ENCODE results near the gene DIRAS1. TPM values are rescaled to one million over a fixed set of nuclear protein-coding genes. Genes with fewer than 3 reads are reported as not detected.
A peak's percentile ranks its signal among the peaks of the same experiment; 100 is the strongest.
"Not testable (repeated sequence)": the region's sequence is repeated elsewhere in the genome, so short reads cannot be mapped to it uniquely, and the experiment has no call there.

DIRAS1 gene
- polyA plus RNA-seq, 1 donor from 2014 or later, result 0.64 TPM

DNA sequence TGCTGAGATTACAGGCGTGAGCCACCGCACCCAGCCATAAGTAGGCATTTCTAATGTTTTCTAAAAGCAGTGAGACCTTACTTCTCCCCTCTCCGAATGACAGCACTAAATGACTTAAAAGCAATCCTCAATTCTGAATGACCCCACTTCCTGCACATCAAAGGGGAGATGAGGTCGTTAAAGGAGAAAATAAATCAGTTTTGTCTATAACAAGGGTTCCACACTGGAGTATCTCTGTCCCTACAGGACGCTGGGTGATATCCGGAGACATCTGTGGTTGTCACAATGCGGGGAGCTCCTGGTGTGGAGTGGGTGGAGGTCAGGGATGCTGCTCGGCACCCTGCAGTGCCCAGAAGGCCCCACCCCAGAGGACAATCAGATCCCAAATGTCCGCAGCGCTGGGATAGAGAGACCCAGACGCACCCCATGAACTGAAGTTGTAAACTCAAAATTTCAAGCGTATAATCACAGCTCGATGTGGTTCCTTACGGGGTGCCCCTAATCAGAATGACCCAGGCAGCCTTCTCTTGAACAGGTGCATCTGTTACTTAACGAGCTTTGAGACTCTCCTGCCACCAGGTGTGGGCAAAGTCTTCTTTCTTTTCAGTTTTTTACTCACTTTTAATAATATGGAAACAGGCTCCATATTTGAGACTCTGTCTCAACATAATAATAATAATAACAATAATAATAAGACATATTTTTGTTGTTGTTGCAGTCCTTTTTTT, 21.6 kb downstream of the DIRAS1 start:
- Mint-ChIP-seq H3K27me3 (no peaks in the 10 kb centered on the region), H3K27ac (peak overlapping the region; percentile 76 to 99 (median 88)), H3K9me3 (no peaks in the 10 kb centered on the region), H3K4me1 (peaks cover 41 to 49% (median 45%) of the 10 kb centered on the region in 3 donors), H3K36me3 (peaks cover 10% of the 10 kb centered on the region), H3K4me3 (peak overlapping the region; percentile 83 to 97 (median 90))

DNA sequence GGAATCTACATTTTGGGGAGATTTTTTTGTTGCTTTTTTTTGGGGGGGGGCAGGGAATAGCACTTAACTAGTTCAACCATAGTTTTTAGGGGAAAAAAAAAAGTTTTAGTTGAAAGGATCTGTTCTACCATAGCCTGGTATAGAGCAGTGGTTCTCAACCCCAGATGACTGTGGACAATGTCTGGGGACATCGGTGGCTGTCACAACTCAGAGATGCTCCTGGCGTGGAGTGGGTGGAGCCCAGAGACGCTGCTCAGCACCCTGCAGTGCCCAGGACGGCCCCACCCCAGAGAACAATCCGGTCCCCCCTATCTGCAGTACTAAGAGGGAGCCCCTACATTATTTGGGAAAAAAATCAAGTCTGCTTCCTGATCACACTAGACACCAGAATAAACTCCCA, 27.0 kb downstream of the DIRAS1 start:
- H3K36me3 Mint-ChIP-seq, result peaks cover 7% of the 10 kb centered on the region
- peaks cover 30 to 52% (median 52%) of the 10 kb centered on the region in 3 donors for H3K4me1 Mint-ChIP-seq
- peak overlapping the region; percentile 75 to 88 (median 80) for H3K4me3 Mint-ChIP-seq
- H3K9me3 Mint-ChIP-seq, result no peaks in the 10 kb centered on the region
- H3K27ac Mint-ChIP-seq, result peak overlapping the region; percentile 76 to 97 (median 88)
- no peaks in the 10 kb centered on the region for H3K27me3 Mint-ChIP-seq

DNA sequence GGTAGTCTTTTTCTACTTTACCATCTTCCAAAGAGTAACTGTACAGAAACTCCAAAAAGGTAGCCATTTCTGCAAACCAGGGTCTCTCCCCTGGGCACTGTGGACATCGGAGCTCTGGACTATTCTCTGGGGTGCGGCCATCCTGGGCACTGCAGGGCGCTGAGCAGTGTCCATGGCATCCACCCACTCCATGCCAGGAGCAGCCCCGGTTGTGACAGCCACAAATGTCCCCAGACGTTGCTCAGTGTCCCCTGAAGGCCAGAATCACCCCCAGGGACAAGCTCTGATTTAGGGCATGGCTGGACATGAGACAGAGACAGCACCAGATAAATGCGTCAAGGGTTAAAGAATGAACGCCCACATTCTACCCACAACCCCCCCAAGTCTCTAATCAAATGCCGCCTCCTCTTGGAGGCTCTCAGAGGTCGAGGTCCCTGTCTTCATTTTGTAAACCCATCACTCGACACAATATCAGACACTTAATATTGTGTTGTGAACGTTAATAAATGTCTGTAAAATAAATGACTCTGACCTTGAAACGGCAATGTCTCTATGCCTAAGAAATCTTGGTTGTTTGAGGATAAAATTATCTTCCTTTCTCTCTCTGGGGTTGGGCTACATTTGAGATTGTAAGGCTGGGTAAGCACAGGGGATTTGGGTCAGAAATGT, 27.5 kb downstream of the DIRAS1 start:
- no peaks in the 10 kb centered on the region for H3K9me3 Mint-ChIP-seq
- H3K36me3 Mint-ChIP-seq, result peaks cover 7% of the 10 kb centered on the region
- peak overlapping the region; percentile 76 to 97 (median 88) for H3K27ac Mint-ChIP-seq
- H3K4me1 Mint-ChIP-seq, result peaks cover 27 to 49% (median 49%) of the 10 kb centered on the region in 3 donors
- H3K27me3 Mint-ChIP-seq, result no peaks in the 10 kb centered on the region
- H3K4me3 Mint-ChIP-seq, result peak overlapping the region; percentile 75 to 88 (median 80)

DNA sequence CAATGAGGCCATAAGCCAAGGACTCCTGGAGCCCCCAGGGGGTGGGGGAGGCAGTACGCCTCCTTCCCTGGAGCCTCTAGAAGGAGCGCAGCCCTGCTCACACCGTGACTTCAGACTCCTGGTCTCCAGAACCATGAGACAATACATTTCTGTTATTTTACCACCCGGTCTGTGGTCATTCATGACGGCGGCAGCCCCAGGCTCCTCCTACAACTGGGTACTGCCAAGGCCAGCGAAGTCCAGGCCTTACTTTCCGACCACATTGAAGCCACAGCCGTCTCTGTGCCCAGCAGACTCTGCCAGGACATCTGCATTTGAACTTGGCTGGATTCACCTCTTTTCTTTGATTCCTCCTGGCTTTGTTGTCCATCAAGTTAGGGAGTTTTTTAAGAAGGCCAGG, 29.2 kb downstream of the DIRAS1 start:
- Mint-ChIP-seq H3K36me3 (peaks cover 6% of the 10 kb centered on the region), H3K4me1 (peaks cover 28 to 43% (median 42%) of the 10 kb centered on the region in 3 donors), H3K27ac (peak overlapping the region in 2 of 3 donors; percentile 69 to 88)

DNA sequence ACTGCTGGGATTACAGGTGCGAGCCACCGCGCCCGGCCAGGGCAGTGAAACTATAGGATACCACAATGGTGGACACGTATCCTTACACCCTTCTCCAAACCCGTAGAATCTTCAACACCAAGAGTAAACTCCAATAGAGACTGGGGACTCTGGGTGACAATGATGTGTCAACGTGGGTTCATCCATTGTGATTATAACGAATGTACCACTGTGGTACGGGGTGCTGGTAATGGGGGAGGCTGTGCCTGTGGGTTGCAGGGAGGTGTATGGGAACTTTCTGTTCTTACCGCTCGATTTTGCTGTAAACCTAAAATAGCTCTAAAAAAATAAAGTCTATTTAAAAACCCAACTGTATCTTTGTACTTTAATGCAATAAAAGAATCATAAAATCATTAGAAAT, 30.3 kb downstream of the DIRAS1 start:
- Mint-ChIP-seq H3K27ac (peak overlapping the region; percentile 35 to 92 (median 59)), H3K9me3 (peaks cover 0 to 2% (median 0%) of the 10 kb centered on the region in 3 donors), H3K27me3 (no peaks in the 10 kb centered on the region), H3K4me3 (peak overlapping the region in 2 of 4 donors; percentile 27 to 60), H3K4me1 (peaks cover 25 to 39% (median 35%) of the 10 kb centered on the region in 3 donors), H3K36me3 (peaks cover 3% of the 10 kb centered on the region)

More for the DNA sequence above, 29.2 kb downstream of the DIRAS1 start:
- H3K9me3 Mint-ChIP-seq, result no peaks in the 10 kb centered on the region
- H3K27me3 Mint-ChIP-seq, result no peaks in the 10 kb centered on the region
- peak overlapping the region in 1 of 4 donors; percentile 33 for H3K4me3 Mint-ChIP-seq

DNA sequence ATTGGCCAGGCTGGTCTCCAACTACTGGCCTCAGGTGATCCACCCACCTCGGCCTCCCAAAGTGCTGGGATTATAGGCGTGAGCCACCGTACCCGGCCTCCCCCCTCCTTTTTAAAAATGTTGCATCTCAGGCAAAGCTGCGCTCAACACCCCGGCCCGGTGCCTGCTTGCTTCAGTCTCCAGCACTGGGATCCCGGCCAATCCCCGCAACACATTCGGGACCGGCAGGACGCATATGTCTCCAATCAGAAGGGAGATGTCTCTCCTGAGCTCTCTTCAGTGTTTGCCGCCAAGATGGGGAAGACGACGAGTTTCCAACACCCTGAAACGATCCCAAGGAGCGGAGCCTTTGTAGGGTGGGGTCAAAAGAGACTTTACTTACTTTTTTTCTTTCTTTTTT, 34.8 kb downstream of the DIRAS1 start:
- H3K4me1 Mint-ChIP-seq, result peaks cover 9 to 22% (median 20%) of the 10 kb centered on the region in 3 donors
- H3K27me3 Mint-ChIP-seq, result no peaks in the 10 kb centered on the region
- peaks cover 3% of the 10 kb centered on the region for H3K36me3 Mint-ChIP-seq
- peak overlapping the region; percentile 73 to 88 (median 78) for H3K27ac Mint-ChIP-seq
- H3K4me3 Mint-ChIP-seq, result peak overlapping the region in 2 of 4 donors; percentile 28 to 33
- peaks cover 0 to 5% (median 3%) of the 10 kb centered on the region in 3 donors for H3K9me3 Mint-ChIP-seq

DNA sequence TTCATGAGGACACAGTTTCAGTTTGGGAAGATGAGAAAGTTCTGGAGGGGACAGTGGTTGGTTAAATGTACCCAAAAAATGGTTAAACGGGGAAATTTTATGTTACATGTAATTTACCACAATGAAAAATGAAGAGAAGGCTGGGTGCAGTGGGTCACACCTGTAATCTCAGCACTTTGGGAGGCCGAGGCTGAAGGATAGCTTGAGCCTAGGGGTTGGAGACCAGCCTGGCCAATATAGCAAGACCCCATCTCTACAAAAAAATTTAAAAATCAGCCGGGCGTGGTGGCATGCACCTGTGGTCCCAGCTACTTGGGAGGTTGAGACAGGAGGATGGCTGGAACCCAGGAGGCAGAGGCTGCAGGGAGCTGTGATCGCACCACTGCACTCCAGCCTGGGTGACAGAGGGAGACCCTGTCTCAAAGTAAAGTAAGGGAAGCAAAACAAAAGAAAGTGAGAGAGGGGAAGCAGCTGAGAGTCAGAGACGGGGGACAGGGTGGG, 35.9 kb downstream of the DIRAS1 start:
- Mint-ChIP-seq H3K27ac (peak overlapping the region; percentile 71 to 86 (median 78)), H3K9me3 (peaks cover 0 to 7% (median 4%) of the 10 kb centered on the region in 3 donors), H3K27me3 (no peaks in the 10 kb centered on the region), H3K4me1 (peaks cover 15 to 29% (median 20%) of the 10 kb centered on the region in 3 donors), H3K4me3 (peak overlapping the region in 2 of 4 donors; percentile 55 to 82), H3K36me3 (peaks cover 5% of the 10 kb centered on the region)

DNA sequence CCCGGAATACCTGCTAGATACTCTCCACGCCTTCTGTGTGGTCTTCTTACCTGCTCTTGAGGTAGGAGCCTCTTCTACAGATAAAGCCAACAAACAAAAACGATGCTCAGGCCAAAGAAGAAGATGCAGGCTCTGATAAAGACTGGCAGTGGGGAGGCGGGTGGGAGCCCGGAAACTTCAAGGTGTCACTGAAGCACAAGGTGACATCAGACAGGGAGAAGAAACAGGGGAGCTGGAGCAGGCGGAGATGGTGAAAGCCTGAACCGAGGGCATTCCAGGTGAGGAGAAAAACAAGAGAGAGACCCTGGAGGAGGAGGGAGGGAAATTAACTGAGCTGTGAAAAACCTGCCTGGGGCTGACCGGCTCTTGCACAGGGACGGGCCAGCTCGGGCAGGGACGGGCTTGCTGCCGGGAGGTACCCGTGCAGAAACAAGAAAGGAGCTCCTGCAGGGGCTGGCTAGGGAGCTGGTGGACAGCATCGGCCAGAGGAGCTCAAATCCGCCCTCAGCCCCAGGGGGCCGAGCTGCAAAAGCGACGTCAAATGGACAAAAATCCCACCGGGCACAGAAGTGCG, 37.7 kb downstream of the DIRAS1 start:
- Mint-ChIP-seq H3K9me3 (peaks cover 0 to 10% (median 4%) of the 10 kb centered on the region in 3 donors), H3K27me3 (no peaks in the 10 kb centered on the region), H3K36me3 (peaks cover 8% of the 10 kb centered on the region), H3K4me1 (peaks cover 19 to 34% (median 28%) of the 10 kb centered on the region in 3 donors), H3K4me3 (peak overlapping the region in 3 of 4 donors; percentile 18 to 61 (median 34)), H3K27ac (peak overlapping the region; percentile 85 to 100 (median 98))

DNA sequence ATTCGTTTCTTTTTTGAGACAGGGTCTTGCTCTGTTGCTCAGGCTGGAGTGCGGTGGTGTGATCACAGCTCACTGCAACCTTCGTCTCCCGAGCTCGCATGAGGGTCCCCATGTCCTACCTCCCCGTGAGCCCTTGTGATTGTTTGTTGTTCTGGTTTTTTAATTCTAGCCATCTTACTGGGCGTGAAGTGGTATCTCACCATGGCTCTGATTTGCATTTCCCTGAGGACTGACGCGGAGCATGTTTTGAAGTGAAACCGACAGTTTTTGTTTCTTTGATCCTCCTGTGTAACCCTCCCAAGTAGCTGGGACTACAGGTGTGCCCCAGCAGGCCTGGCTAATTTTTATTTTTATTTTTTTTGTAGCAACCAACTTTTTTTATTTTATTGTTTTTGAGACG, 40.4 kb downstream of the DIRAS1 start:
- Mint-ChIP-seq H3K4me1 (peaks cover 22 to 48% (median 43%) of the 10 kb centered on the region in 3 donors), H3K27ac (peak overlapping the region; percentile 93 to 100 (median 100)), H3K4me3 (peak overlapping the region; percentile 72 to 87 (median 80)), H3K9me3 (peaks cover 0 to 12% (median 4%) of the 10 kb centered on the region in 3 donors), H3K36me3 (peaks cover 9% of the 10 kb centered on the region), H3K27me3 (no peaks in the 10 kb centered on the region)

DNA sequence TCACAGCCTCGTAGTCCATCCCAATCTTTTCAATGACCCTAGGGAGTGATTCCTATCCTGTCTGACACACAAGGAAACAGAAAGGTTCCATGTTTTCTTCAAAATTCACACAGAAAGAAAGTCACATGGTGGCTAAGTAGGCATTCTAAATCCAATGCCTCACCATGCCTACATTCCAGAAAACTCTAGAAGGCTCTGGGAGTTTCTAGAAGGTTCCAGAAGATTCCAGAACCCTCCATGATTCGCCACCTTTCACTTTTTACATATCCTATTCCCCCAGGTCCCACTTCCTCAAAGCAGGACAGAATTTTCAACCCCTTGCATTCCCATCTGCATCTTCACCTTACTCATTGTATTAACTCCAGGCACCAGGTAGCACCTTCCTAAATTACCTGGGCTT, 41.7 kb downstream of the DIRAS1 start:
- H3K4me1 Mint-ChIP-seq, result peaks cover 34 to 55% (median 51%) of the 10 kb centered on the region in 3 donors
- H3K9me3 Mint-ChIP-seq, result peaks cover 0 to 12% (median 4%) of the 10 kb centered on the region in 3 donors
- peaks cover 16% of the 10 kb centered on the region for H3K36me3 Mint-ChIP-seq
- no peaks in the 10 kb centered on the region for H3K27me3 Mint-ChIP-seq
- peak overlapping the region; percentile 5 to 84 (median 48) for H3K4me3 Mint-ChIP-seq
- H3K27ac Mint-ChIP-seq, result peak overlapping the region; percentile 93 to 100 (median 94)

DNA sequence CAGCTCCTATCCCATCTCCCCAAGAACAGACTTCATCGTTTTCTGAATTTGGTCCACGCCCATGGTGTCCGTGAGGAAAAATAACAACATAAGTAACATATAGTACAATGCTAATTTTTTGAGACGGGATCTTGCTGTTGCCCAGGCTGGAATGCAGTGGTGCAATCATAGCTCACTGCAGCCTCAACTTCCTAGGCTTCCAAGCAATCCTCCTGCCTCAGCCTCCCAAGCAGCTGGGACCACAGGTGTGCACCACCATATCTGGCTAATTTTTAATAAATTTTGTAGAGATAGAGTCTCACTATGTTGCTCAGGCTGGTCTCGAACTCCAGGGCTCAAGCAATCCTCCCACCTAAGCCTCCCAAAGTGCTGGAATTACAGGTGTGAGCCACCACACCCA, 42.2 kb downstream of the DIRAS1 start:
- H3K27me3 Mint-ChIP-seq, result not testable (repeated sequence)
- H3K4me1 Mint-ChIP-seq, result peaks cover 34 to 59% (median 51%) of the 10 kb centered on the region in 3 donors
- peaks cover 16% of the 10 kb centered on the region for H3K36me3 Mint-ChIP-seq
- H3K9me3 Mint-ChIP-seq, result peaks cover 0 to 12% (median 4%) of the 10 kb centered on the region in 3 donors
- peak overlapping the region; percentile 93 to 100 (median 94) for H3K27ac Mint-ChIP-seq
- peak overlapping the region in 3 of 4 donors; percentile 59 to 86 (median 83) for H3K4me3 Mint-ChIP-seq

DNA sequence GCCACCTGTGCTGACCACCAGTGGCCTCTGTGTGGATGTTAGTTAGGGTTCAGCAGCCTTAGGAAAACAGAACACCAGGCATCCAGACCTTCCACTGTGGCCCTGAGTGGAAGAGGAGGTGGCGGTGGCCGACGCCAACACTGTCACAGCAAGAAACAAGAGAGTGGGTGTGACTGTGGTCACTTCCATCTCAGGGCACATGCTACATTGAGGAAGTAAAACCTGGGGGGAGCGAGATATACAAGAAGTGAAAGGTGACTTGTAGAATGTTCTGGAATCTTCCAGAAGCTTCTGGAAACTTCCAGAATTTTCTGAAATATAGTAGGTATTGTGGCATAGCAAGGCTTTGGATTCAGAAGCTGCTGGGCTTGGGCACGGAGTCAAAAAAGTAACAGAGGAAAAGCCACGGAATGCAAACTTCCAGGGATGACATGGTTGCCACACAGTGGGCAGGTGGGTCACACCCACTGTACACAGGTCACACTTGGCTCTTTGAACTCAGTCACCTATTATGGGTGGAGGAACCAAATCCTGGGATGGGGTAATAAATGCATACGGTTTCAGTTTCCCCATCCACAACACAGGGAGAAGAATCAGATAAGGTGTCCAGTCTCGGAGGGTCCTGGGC, 43.0 kb downstream of the DIRAS1 start:
- H3K36me3 Mint-ChIP-seq, result peaks cover 16% of the 10 kb centered on the region
- H3K27ac Mint-ChIP-seq, result peak overlapping the region; percentile 93 to 100 (median 94)
- no peaks in the 10 kb centered on the region for H3K27me3 Mint-ChIP-seq
- peaks cover 34 to 56% (median 47%) of the 10 kb centered on the region in 3 donors for H3K4me1 Mint-ChIP-seq
- peaks cover 0 to 9% (median 4%) of the 10 kb centered on the region in 3 donors for H3K9me3 Mint-ChIP-seq
- H3K4me3 Mint-ChIP-seq, result peak overlapping the region; percentile 18 to 86 (median 70)

DNA sequence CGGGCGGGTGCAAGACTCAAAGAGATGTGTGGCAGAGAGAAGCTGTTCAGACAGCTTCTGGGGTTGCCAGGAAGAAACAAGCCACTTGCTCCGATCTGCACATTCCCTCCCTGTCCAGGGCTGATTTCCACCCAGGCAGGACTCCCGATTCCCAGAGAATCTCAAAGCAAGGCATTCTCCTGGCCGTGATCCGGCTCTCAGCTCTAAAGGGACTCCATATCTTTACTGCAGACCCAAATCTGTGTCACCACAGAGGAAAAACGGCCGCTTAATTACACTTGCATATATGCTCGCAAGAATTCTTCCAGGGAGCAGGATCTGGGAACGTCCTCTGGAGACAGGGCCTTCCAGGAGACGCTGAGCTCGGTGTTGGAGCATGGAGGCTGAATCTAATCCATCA, 44.3 kb downstream of the DIRAS1 start:
- peak overlapping the region in 2 of 4 donors; percentile 66 to 72 for H3K4me3 Mint-ChIP-seq
- H3K36me3 Mint-ChIP-seq, result peaks cover 16% of the 10 kb centered on the region
- peaks cover 34 to 50% (median 43%) of the 10 kb centered on the region in 3 donors for H3K4me1 Mint-ChIP-seq
- H3K27me3 Mint-ChIP-seq, result no peaks in the 10 kb centered on the region
- H3K27ac Mint-ChIP-seq, result peak overlapping the region; percentile 93 to 100 (median 94)
- H3K9me3 Mint-ChIP-seq, result peaks cover 0 to 9% (median 4%) of the 10 kb centered on the region in 3 donors

DNA sequence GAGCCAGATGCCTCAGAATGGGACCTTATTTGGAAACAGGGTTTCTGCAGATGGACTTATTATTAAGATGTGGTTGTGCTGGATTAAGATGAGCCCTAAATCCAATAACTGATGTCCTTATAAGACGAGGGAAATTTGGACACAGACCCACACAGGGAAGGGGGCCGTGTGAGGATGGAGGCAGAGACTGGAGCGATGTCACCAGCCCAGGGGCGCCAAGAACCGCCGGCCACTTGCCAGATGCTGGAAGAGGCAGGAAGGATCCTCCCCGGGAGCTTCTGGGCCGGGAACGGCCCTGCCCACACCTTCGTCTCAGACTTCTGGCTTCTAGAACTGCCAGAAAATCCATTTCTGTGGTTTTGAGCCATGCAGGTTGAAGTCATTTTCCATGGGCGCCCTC, 45.3 kb downstream of the DIRAS1 start:
- Mint-ChIP-seq H3K9me3 (peaks cover 0 to 7% (median 0%) of the 10 kb centered on the region in 3 donors), H3K36me3 (peaks cover 16% of the 10 kb centered on the region), H3K27me3 (no peaks in the 10 kb centered on the region), H3K27ac (peak overlapping the region; percentile 71 to 100 (median 93)), H3K4me1 (peaks cover 28 to 46% (median 36%) of the 10 kb centered on the region in 3 donors), H3K4me3 (peak overlapping the region; percentile 25 to 87 (median 48))
